Esophagus squamous epithelium (tissue), 4 donors: ENCODE results near the gene CISD2.

ENCODE experiments used
- POLR2A ChIP-seq, 4 donors: fragments of 450-650 bp; IDR thresholded peaks; one replicate each; pipeline ENCODE4 v1.6.1; 2017; ENCODE audit warnings: antibody characterized with exemption in 4 of 4, mild to moderate bottlenecking in 4 of 4, moderate library complexity in 3 of 4
- TF ChIP-seq, protein P1 (sequence below), 6 experiments: fragments of 450-650 bp in 4 of 6; fragments of 200-600 bp in 2 of 6; sonication (generic) in 2 of 6; IDR thresholded peaks; one replicate each; pipeline ENCODE4 v1.5.1; 2016 to 2019; ENCODE audit warnings: antibody characterized with exemption in 6 of 6, mild to moderate bottlenecking in 4 of 6, moderate library complexity in 4 of 6

DNA sequence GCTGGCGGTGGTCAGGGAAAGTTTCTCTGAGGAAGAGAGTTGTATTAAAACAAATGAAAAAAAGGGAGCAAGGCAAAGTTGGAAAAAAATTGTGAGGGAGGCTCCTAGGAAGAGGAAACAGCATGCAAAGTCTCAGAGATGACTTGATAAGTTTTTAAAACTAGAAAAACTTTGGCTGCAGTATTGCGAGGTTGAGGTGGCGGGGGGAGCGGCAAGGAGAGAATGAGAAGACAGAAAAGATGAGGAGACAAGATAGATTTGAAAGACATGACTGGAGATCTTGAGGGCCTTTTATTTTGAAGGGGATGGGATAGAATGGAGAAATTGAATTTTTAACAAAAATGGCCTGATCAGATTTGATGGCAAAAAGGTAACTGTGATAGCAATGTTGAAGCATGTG is 36.7 kb upstream of the CISD2 start:
- TF ChIP-seq, protein P1, sequence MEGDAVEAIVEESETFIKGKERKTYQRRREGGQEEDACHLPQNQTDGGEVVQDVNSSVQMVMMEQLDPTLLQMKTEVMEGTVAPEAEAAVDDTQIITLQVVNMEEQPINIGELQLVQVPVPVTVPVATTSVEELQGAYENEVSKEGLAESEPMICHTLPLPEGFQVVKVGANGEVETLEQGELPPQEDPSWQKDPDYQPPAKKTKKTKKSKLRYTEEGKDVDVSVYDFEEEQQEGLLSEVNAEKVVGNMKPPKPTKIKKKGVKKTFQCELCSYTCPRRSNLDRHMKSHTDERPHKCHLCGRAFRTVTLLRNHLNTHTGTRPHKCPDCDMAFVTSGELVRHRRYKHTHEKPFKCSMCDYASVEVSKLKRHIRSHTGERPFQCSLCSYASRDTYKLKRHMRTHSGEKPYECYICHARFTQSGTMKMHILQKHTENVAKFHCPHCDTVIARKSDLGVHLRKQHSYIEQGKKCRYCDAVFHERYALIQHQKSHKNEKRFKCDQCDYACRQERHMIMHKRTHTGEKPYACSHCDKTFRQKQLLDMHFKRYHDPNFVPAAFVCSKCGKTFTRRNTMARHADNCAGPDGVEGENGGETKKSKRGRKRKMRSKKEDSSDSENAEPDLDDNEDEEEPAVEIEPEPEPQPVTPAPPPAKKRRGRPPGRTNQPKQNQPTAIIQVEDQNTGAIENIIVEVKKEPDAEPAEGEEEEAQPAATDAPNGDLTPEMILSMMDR (IDR thresholded peaks at IDR 0.05), result no peak
- TF ChIP-seq POLR2A (IDR thresholded peaks at IDR 0.05), result no peak
